Fibroblast of pulmonary artery (primary cell): Measurements from ENCODE around the gene PPP1R18.

Source experiments
- DNase-seq: peaks from one replicate; pipeline ENCODE4 v3.0.0-alpha.2; 2010; ENCODE audit warnings: low read depth
- H3K4me3 ChIP-seq: replicated peaks from 2 replicates; pipeline ENCODE4 v1.5.1; 2011; ENCODE audit warnings: low read depth, mild to moderate bottlenecking, control low read depth, low read length, moderate library complexity
- CTCF ChIP-seq: IDR thresholded peaks from 2 replicates; pipeline ENCODE4 v1.5.1; 2011; ENCODE audit warnings: mild to moderate bottlenecking, control low read depth, low read length, inconsistent platforms; ENCODE audit errors: missing control alignments

The PPP1R18 gene

DNA sequence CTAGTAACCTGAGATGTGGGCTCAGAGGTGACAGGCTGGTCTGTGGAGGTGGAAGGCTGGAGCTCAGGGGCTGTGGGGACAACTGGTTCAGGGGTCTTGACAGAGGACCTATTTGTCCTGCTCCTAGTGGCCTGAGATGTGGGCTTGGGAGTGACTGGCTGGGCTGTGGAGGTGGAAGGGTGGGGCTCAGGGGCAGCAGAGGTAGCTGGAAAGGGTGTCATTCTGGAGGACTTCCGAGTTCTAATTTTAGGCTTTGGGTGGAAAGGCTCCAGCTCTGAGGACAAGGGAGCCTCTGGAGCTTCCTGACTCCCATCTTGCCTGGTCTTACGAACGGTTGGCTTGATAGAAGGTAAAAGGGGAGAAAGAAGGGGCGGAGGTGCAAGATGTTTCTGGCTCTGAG is 19.2 kb upstream of the PPP1R18 start:
- DNase-seq: no peak
- no peak overlapping the region for H3K4me3 ChIP-seq
- no peak for TF ChIP-seq CTCF

DNA sequence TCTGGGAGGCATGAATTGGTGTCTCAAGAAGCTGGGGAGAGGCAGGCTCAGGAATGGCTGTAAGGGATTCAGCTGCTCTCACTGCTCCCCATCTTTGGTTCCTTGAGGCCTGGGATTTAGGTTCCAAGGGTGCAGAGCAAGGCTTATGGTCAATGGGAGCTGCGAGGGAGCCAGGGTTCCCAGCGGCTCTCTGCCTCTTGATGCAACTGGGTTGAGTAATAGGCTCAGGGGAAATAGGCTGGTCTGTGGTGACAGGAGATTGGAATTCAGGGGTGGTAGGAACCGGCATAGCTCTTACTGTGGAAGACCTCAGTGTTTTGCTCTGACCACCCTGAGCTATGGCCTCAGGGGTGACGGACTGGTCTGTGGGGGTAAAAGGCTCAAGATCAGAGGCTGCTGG is 17.4 kb upstream of the PPP1R18 start:
- no peak for DNase-seq
- no peak for TF ChIP-seq CTCF
- H3K4me3 ChIP-seq: no peak overlapping the region

DNA sequence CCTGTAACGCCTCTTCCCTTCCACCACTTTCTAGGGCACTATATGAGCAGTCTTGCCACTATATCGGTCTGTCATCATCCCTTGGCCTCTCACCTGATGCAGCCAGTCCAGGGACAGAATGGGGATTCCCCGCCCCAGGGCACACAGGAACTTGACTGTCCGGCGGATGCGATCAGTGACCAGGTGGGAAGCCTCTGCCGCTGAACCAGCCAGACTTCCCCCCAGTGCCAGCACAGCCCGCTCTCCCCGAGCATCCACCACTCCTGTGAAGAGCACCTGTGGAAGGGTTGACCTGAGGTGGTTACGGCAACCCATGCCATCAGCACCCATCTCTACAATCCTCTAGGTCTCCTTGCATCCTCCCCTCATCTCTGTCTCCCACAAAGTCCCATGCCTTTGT is 16.6 kb upstream of the PPP1R18 start:
- no peak for DNase-seq
- no peak for TF ChIP-seq CTCF
- H3K4me3 ChIP-seq: no peak overlapping the region

- no peak for TF ChIP-seq CTCF
- DNase-seq: no peak
- H3K4me3 ChIP-seq: no peak overlapping the region
Measured at GRCh38 chr6:30700340-30700739, 13.9 kb upstream of the PPP1R18 start.

- no peak for DNase-seq
- H3K4me3 ChIP-seq: no peak overlapping the region
- TF ChIP-seq CTCF: no peak
Measured at GRCh38 chr6:30696432-30696831, 10.0 kb upstream of the PPP1R18 start.

DNA sequence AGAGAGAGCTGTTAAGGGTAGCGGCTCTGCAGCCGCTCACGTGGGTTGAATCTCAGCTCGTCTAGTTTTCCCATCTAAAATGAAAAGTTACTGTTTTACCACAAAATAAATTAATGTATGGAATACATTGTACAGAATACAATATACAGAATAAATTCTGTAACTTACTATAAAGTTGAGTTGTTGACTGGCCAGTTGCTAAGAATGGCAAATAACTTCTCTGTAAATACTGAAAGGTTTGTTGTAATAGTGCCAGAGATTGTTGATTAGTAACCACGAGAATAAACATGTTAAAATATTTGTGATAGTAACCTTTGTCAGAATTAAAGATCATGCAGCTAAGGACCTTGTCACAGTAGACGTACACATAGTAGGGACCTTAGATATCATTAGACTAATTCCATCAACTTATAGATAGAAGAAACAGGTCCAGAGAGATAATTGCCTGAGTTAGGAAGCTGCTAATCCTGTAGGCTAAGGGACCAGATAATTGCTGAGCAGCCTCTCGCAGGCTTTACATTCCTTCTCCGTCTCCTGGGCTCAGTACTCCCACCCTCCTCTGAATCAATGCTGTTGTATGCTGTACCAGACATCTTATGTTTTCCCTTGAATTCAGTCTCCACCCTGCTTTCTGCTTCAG is 4.9 kb upstream of the PPP1R18 start:
- no peak for DNase-seq
- peak overlapping the region; percentile 86 for H3K4me3 ChIP-seq
- TF ChIP-seq CTCF: no peak
